SK-N-SH (cell line): ENCODE measurements around the gene EIF3A. TPM values are rescaled to one million over a fixed set of nuclear protein-coding genes. Genes with fewer than 3 reads are reported as not detected.

Experiments
- CTCF ChIA-PET: fragments of 300-600, 350-600 bp; formaldehyde crosslinking; extraction: SDS; loops from one replicate; lab custom pipeline; 2021; lab: Yijun Ruan, JAX
- POLR2A ChIA-PET: fragments of 350-600 bp; sonication (Branson Sonifier 250); formaldehyde crosslinking; extraction: SDS; loops from one replicate; lab custom pipeline; 2020; ENCODE audit warnings: antibody characterized with exemption, inconsistent platforms; lab: Yijun Ruan, JAX
- DNase-seq: peaks from one replicate; pipeline ENCODE4 v3.0.0; 2012
- H2AFZ ChIP-seq: fragments of 200-600 bp; sonication (generic); 2 replicates; pipeline ENCODE4 v1.8.1; 2016; ENCODE audit warnings: antibody characterized with exemption, mild to moderate bottlenecking, low read depth
- H3F3A ChIP-seq: fragments of 200-600 bp; sonication (generic); replicated peaks from 2 replicates; pipeline ENCODE3; 2016; ENCODE audit warnings: antibody characterized with exemption, mild to moderate bottlenecking; ENCODE audit not compliant: insufficient read depth
- H3K27ac ChIP-seq, 2 experiments: fragments of 200-500 bp in 1 of 2; fragments of 200-600 bp in 1 of 2; sonication (Bioruptor generic) in 1 of 2; sonication (generic), shearing (Covaris generic) in 1 of 2; 2 replicates each; pipeline versions ENCODE4 v1.5.1 to v1.6.1; 2014 to 2016; ENCODE audit warnings: low read depth in 2 of 2, inconsistent platforms in 1 of 2, low read length in 1 of 2, mild to moderate bottlenecking in 1 of 2, mixed read lengths in 1 of 2
- H3K27me3 ChIP-seq: fragments of 200-600 bp; sonication (generic), shearing (Covaris generic); 2 replicates; pipeline ENCODE4 v1.6.1; 2016; ENCODE audit warnings: mixed run types; ENCODE audit not compliant: insufficient read depth
- H3K36me3 ChIP-seq, 2 experiments: fragments of 200-500 bp in 1 of 2; fragments of 200-600 bp in 1 of 2; sonication (Bioruptor generic) in 1 of 2; sonication (generic) in 1 of 2; replicated peaks in 1 of 2; 2 replicates each; pipeline versions ENCODE3 to v1.5.1; 2014 to 2016; ENCODE audit warnings: low read length in 1 of 2, mild to moderate bottlenecking in 1 of 2; ENCODE audit not compliant: insufficient read depth in 2 of 2, control insufficient read depth in 1 of 2
- H3K4me1 ChIP-seq, 2 experiments: fragments of 200-500 bp in 1 of 2; fragments of 200-600 bp in 1 of 2; sonication (Bioruptor generic) in 1 of 2; sonication (generic), shearing (Covaris generic) in 1 of 2; 2 replicates each; pipeline versions ENCODE4 v1.5.1 to v1.6.1; 2014 to 2016; ENCODE audit warnings: low read depth in 1 of 2, low read length in 1 of 2, mixed run types in 1 of 2; ENCODE audit not compliant: insufficient read depth in 2 of 2, control insufficient read depth in 1 of 2
- H3K4me2 ChIP-seq: fragments of 200-600 bp; sonication (generic), shearing (Covaris generic); 2 replicates; pipeline ENCODE4 v1.6.1; 2017; ENCODE audit warnings: mixed run types
- H3K4me3 ChIP-seq, 2 experiments: fragments of 200-500 bp in 1 of 2; fragments of 200-600 bp in 1 of 2; sonication (Bioruptor generic) in 1 of 2; sonication (generic), shearing (Covaris generic) in 1 of 2; 2 replicates each; pipeline versions ENCODE4 v1.5.1 to v1.8.1; 2014 to 2016; ENCODE audit warnings: low read depth in 2 of 2, inconsistent platforms in 1 of 2, low read length in 1 of 2, mild to moderate bottlenecking in 1 of 2, mixed read lengths in 1 of 2, moderate library complexity in 1 of 2
- H3K79me2 ChIP-seq: fragments of 200-600 bp; sonication (generic); 2 replicates; pipeline ENCODE4 v1.8.1; 2017; ENCODE audit warnings: mild to moderate bottlenecking; ENCODE audit not compliant: insufficient read depth
- H3K9ac ChIP-seq: fragments of 200-600 bp; sonication (generic); 2 replicates; pipeline ENCODE4 v1.6.1; 2017; ENCODE audit warnings: mixed run types
- H3K9me2 ChIP-seq: fragments of 200-600 bp; sonication (generic); 2 replicates; pipeline ENCODE4 v1.6.1; 2017; ENCODE audit warnings: mixed run types
- H3K9me3 ChIP-seq: fragments of 200-600 bp; sonication (generic); 2 replicates; pipeline ENCODE4 v1.6.1; 2017; ENCODE audit warnings: mixed run types, mild to moderate bottlenecking, moderate library complexity
- H4K20me1 ChIP-seq: fragments of 200-600 bp; sonication (generic); 2 replicates; pipeline ENCODE4 v1.6.1; 2017; ENCODE audit warnings: mild to moderate bottlenecking, mixed run types; ENCODE audit not compliant: insufficient read depth
- JUND ChIP-seq: IDR thresholded peaks from 2 replicates; pipeline ENCODE4 v1.4.0; 2012
- RXRA ChIP-seq: IDR thresholded peaks from 2 replicates; pipeline ENCODE4 v1.4.0; 2012; ENCODE audit warnings: low read depth, mild to moderate bottlenecking, borderline replicate concordance
- SIN3A ChIP-seq: IDR thresholded peaks from 2 replicates; pipeline ENCODE4 v1.6.1; 2012; ENCODE audit warnings: low read depth, mild to moderate bottlenecking, low read length, moderate library complexity, borderline replicate concordance
- TCF12 ChIP-seq: IDR thresholded peaks from 2 replicates; pipeline ENCODE4 v1.4.0; 2012
- USF1 ChIP-seq: IDR thresholded peaks from 2 replicates; pipeline ENCODE4 v1.4.0; 2012; ENCODE audit warnings: low read depth, borderline replicate concordance
- ZBTB33 ChIP-seq: IDR thresholded peaks from 2 replicates; pipeline ENCODE4 v1.4.0; 2012; ENCODE audit warnings: low read depth, borderline replicate concordance
- WGBS: methylation state at CpG from one replicate; pipeline ENCODE4 v1.1.6; 2017; ENCODE audit warnings: low lambda C conversion rate; 5-methylcytosine and 5-hydroxymethylcytosine counted together
- polyA plus RNA-seq, 3 experiments: library from polyadenylated mRNA; depleted of rRNA; stranded (reverse); fragments of >200 nt; gene quantifications; 2 replicates each; pipeline ENCODE4 v1.2.3, GENCODE V29; 2012
- TF ChIP-seq, protein P1 (sequence below): fragments of 200-600 bp; sonication (generic); IDR thresholded peaks from 2 replicates; pipeline ENCODE4 v1.6.1; 2017; ENCODE audit warnings: antibody characterized with exemption, mild to moderate bottlenecking, moderate library complexity
- TF ChIP-seq, protein P2 (sequence below): IDR thresholded peaks from 2 replicates; pipeline ENCODE4; 2012
- TF ChIP-seq, protein P3 (sequence below): fragments of 150-350 bp; IDR thresholded peaks from 2 replicates; pipeline ENCODE4 v1.6.1; 2017; ENCODE audit warnings: antibody characterized with exemption, low read length, low read depth, borderline replicate concordance

Gene EIF3A
- polyA plus RNA-seq, 1 of the 3 experiments (the other 2 are of a cell fraction), result 25.8 TPM

DNA sequence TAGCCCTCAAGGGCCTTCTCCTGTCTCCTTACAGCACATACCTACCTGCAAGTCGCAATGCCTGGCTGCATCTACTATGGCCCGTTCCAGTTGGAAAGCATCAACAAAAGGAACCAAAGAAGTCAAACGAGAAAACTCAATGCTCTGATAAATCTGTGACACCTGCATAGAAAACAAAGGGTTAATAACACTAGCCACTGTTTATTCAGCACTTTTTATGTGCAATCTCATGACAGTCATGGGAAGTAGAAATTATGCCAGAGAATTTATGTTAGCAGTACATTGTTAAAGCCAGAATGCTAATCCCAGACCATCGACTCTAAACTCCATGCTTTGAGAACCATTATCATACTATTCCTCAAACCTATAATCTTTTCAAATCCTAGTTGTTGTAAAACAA is 21.1 kb downstream of the EIF3A start:
- Histone ChIP-seq H3K9me3 (no peaks in the 10 kb centered on the region), H3F3A (peaks cover 11% of the 10 kb centered on the region), H3K27ac (no peak overlapping the region), H3K9ac (no peak overlapping the region), H3K9me2 (no peaks in the 10 kb centered on the region), H3K4me3 (no peak overlapping the region), H3K79me2 (peaks cover 88% of the 10 kb centered on the region), H3K36me3 (peaks cover 86 to 95% of the 10 kb centered on the region in 2 experiments), H3K4me2 (no peak overlapping the region), H3K27me3 (no peaks in the 10 kb centered on the region), H3K4me1 (no peaks in the 10 kb centered on the region), H4K20me1 (peaks cover 24% of the 10 kb centered on the region), H2AFZ (no peak overlapping the region)
- TF ChIP-seq, protein P1, sequence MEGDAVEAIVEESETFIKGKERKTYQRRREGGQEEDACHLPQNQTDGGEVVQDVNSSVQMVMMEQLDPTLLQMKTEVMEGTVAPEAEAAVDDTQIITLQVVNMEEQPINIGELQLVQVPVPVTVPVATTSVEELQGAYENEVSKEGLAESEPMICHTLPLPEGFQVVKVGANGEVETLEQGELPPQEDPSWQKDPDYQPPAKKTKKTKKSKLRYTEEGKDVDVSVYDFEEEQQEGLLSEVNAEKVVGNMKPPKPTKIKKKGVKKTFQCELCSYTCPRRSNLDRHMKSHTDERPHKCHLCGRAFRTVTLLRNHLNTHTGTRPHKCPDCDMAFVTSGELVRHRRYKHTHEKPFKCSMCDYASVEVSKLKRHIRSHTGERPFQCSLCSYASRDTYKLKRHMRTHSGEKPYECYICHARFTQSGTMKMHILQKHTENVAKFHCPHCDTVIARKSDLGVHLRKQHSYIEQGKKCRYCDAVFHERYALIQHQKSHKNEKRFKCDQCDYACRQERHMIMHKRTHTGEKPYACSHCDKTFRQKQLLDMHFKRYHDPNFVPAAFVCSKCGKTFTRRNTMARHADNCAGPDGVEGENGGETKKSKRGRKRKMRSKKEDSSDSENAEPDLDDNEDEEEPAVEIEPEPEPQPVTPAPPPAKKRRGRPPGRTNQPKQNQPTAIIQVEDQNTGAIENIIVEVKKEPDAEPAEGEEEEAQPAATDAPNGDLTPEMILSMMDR, result no peak
- TF ChIP-seq TCF12, result no peak
- TF ChIP-seq, protein P2, sequence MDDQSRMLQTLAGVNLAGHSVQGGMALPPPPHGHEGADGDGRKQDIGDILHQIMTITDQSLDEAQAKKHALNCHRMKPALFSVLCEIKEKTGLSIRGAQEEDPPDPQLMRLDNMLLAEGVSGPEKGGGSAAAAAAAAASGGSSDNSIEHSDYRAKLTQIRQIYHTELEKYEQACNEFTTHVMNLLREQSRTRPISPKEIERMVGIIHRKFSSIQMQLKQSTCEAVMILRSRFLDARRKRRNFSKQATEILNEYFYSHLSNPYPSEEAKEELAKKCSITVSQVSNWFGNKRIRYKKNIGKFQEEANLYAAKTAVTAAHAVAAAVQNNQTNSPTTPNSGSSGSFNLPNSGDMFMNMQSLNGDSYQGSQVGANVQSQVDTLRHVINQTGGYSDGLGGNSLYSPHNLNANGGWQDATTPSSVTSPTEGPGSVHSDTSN, result no peak
- TF ChIP-seq RXRA, result no peak
- no peak for TF ChIP-seq JUND
- no peak for TF ChIP-seq USF1
- TF ChIP-seq, protein P3, sequence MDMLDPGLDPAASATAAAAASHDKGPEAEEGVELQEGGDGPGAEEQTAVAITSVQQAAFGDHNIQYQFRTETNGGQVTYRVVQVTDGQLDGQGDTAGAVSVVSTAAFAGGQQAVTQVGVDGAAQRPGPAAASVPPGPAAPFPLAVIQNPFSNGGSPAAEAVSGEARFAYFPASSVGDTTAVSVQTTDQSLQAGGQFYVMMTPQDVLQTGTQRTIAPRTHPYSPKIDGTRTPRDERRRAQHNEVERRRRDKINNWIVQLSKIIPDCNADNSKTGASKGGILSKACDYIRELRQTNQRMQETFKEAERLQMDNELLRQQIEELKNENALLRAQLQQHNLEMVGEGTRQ, result no peak
- no peak for TF ChIP-seq ZBTB33
- no peak for TF ChIP-seq SIN3A
- POLR2A ChIA-PET, result no interaction called here
- no peak for DNase-seq
- CTCF ChIA-PET, result no interaction called here
- 88% methylated on average over 4 of the region's 4 CpGs for WGBS

DNA sequence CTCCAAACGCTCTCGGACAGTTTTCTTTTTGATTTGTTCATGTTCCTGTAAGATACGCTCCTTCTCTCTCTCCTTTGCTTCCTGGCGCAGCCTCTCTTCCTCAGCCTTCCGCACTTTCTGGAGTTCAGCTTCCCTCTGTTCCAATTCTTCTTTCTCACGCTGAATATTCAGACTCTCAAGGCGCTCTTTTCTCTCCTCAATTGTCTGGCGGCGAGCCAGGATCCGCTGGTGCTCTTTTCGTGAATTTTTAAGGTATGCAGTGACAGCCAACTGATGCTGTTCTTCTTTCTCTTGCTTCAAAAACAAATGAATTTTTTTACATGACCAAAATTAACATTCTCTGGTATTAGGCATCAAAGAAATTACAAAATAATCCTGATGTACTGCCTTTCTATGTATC is 22.6 kb downstream of the EIF3A start:
- peaks cover 9% of the 10 kb centered on the region for H3F3A ChIP-seq
- no peaks in the 10 kb centered on the region for H3K9me3 ChIP-seq
- CTCF ChIA-PET, result interaction anchor here (1.2 kb wide), 1 partner anchor 486 kb away, joined by 3 read pairs; no protein-coding TSS in a partner anchor
- TF ChIP-seq USF1, result no peak
- TF ChIP-seq, all 33 proteins: peak for 0
- Histone ChIP-seq H3K4me3 (no peak overlapping the region), H3K4me1 (no peaks in the 10 kb centered on the region), H4K20me1 (peaks cover 16% of the 10 kb centered on the region), H3K4me2 (no peak overlapping the region), H3K36me3 (peaks cover 87 to 95% of the 10 kb centered on the region in 2 experiments), H3K9ac (no peak overlapping the region), H3K27me3 (no peaks in the 10 kb centered on the region), H3K79me2 (peaks cover 87% of the 10 kb centered on the region), H2AFZ (no peak overlapping the region), H3K27ac (no peak overlapping the region), H3K9me2 (no peaks in the 10 kb centered on the region)
- DNase-seq, result no peak
- POLR2A ChIA-PET, result no interaction called here
- WGBS, result 95% methylated on average over 11 of the region's 11 CpGs
